LoVo (cell line): ENCODE data around the gene HOXB1.

Experiments
- DNase-seq: peaks from one replicate; pipeline ENCODE4 v3.0.0-alpha.2; 2016; ENCODE audit warnings: low spot score

The HOXB1 gene

DNA sequence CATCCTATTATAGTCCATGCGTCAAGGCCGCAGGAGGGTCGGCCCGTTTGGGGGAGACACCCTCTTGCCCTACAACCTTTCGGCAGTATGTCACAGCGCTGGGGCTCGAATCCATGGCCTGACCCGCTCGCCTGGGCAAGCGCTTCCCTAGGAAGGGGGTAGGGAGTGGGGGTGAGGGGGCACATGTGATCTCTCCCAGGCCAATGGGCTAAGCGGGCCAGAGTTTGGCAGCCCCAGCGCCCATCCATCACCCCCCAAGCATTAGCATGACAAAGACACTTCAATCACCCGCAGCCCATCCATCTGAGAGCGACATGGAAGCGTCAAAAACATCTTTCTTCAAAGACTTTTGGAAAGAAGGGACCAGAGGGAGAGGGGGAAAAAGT, at the start of gene HOXB1:
TSS of gene HOXB1 (minus strand) at position 125 of the 386 bp plus-strand sequence. CDS start at position 18, 107 bp downstream.
- DNase-seq = no peak

DNA sequence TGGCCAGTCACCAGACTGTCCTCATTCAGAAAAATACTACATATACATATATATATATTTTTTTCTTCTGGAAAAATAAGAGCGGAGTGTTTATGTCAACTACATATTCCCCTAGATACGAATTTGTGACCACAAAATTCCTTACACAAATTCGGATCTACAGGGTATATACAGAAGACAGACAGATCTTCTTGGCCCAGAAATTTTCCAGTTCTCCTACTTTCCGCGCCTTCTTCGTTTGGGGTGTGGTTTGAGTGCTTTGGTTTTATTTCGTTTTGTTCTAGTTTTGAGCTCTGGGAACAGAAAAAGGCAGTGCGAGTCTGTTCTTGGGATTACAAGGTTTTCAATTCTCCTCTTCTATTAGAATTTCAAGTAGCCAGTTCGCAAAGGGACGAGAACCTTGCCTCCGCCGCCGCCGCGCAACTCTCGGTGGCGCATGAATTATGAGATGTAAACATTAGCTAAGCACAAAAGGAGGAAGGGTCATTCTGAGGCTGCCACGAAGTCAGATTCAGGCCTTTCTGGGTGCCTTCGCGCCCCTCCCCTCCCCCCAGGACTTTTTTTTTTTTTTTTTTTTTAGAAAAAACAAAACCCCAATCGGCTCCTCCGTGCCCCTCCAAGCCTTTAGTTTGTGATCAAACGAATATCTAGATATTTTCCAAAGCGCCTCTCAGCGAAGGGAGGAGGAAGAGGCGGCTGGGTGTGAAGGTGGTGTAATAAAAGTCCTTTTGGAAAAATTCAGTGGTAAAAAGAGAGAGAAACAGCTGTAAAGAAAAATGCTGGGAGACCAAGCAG, 49.1 kb upstream of the HOXB1 start:
- DNase-seq = no peak

DNA sequence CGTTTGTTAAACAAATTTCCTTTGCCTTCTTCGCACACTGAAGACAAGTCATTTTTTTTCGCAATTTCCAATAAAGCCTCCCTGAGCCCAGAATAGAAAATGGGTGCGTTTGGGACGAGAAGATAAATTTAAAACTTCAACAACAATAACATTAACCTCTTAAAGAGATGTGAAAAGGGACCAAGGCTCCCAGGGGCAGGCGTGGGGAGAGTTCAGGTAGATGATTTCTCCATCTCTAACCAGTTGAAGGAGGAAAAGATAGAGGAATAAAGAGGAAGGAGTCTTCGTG, 48.6 kb upstream of the HOXB1 start:
- DNase-seq = no peak

DNA sequence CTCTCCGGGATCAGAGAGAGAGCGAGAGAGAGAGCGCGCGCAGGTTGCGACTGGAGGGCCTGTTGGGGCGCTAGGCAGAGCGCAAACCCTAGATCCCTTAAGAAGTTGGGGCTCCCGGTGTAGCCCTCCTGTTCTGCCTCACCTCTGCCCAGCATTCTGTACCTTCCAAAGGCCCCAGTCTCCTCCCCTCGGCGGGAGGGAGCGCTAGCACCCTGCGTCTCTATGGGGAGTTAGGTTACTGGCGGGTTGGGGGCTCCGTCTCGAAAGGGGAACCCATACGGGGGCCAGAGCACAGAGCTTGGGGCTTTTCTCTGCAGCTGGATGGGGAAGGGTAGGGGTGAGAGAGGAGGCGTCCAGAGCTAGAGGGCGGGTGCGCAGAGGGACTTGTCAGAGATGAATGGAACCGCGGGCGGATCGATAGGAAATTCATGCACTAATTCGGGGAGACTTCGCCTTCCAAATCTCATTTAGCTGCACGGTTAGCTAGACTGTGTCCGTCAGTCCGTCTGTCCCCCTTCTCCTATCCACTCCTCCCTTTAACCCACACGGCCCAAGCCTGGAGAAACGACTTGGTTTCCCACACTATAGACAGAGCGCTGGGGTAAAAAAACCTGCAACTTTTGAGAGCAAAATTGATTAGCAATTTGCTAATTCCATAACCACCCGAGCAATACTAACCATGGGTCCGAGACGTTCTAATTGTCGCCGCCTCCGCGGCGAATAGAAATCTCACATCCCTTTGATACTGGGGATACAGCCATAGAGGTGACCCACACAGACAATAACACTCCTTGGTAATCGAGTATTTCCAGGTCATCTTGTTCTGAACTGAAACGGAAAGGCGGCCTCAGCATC, 48.0 kb upstream of the HOXB1 start:
- no peak for DNase-seq

DNA sequence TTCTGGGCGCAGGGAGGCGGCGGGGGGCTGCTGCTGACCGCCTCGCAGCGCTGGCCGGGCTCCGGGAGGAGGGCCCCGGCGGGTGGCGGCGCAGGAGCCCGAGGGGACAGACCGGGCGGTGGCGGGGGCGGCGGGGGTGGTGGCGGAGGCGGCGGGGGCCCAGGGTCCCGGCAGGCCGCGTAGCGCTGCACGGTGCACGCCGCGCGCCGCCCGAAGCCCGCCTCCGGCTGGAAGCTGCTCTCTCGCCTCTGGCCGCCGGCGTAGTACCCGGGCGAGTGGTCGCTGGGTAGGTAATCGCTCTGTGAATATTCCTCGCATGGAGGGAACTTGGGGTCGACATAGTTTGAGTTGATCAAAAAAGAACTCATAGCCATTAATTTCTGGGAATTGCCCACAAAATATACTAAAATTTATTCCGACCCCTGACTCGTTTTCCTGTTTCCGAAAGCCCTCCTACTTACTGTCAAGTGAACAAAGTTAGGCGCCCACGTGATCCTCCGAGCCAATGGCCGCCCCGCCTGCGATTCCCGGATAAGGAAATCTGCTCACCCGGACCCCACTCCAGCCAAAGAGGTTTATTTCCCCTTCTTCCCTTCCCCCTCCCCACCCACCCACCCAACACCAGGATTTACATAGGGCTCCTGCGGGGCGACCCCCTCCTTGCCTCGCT, 47.3 kb upstream of the HOXB1 start, which contains the start of gene HOXB4:
TSS of gene HOXB4 (minus strand) at position 405 of the 670 bp plus-strand sequence. CDS start at position 374, 31 bp downstream.
- no peak for DNase-seq

DNA sequence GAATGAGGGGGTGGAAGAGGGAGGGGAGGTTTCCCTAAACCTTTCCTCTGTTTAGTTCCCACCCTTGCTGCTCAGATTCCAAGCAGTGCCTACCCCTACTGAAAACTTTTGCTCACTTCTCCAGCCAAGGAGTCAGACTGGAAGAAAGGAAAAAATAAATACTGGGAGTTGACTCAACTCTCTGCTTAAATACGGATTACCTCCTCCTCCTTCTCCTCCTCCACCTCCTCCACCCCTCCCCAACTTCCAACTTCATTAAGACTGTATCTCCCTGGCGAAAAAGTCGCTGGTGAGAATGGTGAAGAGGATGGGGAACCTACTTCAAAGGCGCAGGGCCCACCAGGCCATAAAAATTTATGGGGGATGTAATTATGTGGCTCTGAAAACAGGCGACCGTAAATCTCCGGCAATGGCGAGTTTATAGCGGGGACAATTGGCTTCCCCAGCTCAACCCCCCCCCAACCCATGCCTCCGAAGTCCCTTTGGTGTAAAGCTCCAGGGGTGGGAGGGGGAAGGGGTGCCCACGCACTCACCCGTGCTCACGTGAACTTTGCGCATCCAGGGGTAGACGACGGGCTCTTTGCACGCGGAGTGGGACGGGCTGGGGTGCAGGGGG, 46.6 kb upstream of the HOXB1 start:
- DNase-seq = peak; percentile 52

DNA sequence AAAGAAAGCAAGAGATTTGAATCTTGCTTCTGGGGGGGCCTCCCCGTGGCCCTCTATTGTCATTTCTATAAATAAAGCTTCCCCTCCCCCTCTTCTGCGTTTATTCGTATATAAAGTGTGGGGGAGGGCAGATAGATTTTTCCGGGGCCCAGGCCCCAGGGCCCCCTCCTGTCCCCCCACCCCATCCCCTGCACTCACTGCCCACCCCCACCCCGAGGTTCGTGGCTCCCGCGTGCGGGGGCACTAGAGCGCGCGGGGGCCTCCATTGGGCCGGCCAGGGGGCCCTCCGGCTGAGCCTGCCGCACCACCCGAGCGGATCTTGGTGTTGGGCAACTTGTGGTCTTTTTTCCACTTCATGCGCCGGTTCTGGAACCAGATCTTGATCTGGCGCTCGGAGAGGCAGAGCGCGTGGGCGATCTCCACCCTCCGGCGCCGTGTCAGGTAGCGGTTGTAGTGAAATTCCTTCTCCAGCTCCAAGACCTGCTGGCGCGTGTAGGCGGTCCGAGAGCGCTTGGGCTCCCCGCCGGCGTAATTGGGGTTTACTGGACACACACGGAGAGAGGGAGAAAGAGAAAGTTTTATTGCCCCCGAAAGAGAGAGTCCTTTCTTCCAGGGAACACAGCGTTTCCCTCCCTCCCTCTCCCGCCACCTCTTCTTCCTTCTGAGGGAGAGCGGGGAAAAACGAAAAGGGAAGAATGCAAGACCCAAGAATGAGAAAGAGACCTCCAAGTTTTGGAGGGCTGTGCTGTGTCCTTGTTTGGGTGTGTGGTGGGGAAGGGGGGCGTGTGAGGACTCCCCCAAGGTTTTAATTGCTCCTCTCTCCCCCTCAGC, 45.9 kb upstream of the HOXB1 start:
- DNase-seq = no peak

DNA sequence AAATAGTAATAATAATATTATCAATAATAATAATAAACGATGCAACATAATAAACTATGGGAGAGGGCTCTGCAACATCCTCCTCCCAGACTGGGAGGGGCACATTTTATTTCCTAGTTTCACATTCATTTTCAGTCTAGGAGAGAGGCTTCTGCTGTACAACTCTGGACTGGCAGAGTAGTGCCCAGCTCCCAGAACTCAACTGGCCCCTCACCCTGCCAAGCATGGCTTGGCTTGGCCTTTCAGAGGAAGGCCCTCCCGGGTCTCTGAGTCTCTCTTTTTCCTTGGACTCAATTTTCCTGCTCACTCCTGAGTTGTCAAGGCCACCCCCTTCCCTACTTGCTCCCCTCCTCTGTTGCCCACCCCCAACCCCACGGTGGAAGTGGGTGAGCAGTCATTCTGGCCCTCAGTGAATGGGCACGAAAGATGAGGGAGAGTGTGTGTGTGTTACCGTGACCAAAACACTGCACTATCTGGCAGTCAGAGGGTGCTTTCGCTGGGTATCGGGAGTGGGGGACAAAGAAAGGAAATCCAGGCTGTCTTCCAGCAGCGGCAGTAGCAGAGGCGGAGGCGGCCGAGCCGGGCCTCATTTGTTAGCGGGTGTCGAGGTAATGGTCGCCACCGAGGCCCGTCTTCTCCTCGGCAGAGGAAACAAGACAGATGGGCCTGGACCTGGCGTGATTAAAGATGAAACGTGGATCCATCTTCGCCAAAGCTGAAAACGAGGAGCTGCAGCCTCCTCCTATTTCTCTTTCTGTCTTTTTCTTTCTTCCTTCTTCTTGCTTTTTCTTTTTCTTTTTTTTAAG, 45.1 kb upstream of the HOXB1 start:
- no peak for DNase-seq

DNA sequence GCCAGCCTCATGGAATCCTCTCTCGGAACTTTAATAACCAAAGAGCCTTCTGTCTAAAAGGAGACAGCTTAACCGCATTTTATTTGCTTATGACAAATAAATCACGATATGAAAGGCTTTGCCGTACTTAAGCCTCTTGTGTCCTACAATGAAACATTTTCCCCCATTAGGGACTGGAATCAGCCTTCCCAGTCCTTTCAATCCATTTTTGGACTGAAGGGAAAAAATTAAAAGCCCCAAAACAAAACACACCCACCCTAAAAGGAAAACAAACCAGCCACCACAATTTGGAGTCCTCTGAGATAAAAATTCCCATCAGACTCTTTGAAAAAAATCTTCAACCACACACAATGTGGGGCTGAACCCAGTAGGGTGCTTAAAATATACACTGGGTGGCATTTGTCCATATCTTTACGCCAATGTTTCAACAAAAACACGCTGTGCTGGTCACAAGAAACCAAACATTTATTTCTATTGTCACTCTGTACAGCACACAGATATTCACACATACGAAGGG, 44.3 kb upstream of the HOXB1 start:
- DNase-seq = no peak

DNA sequence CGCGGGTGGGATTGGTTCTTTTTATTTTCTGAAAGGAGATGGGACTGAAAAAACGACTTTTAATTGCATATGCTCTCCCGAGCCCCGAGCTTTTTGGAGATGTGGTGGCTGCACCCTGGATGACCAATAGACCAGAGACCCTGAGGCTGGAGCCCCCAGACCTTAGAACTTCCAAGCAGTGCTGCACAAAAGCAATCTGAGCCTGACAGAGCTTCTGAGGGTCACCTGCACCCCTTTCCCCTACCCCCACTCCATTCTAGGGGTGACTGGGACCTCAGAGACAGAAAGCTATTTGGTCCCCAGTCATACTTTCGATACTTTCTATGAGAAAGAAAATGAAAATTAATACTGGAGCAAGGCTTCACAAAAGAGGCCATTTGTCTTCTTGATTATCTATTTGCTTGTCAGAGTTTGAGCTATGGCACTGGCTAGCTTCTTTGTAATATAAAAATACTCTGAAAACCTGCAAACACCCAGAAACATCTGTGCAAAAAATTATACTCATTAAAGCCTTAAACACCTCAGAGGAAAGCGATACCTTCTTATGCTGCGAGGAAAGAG, 43.8 kb upstream of the HOXB1 start:
- no peak for DNase-seq

DNA sequence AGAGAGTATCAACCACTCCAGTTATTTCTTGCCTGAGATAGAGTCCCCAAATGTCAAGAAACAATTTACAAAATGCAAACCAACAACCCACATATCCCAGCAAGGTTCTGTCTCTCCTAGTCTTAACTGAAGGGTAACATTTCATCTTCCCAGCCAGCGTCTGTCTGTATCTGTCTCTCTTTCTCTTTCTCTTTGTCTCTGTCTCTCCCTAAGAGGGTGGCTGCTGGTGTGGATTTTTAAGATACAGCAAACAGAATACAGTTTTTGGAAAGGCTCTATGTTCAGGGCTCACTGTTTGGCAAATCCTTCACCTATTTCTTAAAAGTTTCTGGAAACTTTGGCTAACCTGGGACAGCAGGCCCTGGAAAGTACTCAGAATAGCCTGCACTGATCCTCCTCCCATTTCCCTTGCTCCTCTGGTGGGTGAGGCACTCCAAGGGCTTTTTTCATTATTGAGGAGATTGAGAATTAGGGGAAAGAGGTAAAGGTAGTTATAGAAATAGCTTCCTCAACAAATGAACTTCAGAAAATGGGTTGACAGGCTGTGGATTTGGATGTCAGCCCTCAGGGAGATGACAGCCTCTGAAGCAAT, 41.1 kb upstream of the HOXB1 start:
- no peak for DNase-seq

DNA sequence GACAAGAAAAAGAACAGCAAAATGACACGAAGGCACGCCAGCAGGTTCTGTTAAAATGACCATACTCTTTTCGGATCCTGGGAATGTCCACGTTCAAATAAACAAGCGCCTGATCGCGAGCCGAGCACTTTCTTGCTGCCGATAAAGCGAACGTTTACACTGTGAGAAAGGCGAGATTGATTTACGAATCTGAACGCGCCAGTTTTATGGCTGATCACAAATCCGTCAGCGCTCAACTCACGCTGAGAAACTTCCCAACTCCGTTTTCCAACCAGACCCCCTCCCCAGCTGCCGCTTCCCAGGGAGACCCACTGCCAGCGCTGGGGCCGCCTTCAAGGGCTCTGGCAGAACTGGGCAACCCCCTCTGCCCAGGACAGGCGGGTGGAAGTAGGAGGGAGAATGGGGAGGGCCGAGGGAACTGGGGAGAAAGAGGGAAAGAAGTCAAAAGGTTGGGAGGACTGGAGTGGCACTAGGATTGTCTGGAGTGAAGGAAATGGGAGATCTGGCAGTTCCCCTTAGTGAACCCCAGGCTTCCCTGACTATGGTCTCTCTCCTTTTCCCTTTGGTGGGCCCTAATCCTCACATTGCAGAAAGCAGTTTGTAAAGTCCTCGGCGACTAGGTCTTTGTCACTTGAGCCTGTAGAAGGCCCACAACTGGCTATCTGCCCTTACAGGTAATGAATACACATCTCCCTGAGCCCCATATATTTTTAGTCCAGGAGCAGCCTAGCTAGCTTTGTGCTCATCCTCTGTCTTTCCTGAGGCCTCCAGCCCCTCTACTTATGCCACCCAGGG, 40.4 kb upstream of the HOXB1 start:
- no peak for DNase-seq

DNA sequence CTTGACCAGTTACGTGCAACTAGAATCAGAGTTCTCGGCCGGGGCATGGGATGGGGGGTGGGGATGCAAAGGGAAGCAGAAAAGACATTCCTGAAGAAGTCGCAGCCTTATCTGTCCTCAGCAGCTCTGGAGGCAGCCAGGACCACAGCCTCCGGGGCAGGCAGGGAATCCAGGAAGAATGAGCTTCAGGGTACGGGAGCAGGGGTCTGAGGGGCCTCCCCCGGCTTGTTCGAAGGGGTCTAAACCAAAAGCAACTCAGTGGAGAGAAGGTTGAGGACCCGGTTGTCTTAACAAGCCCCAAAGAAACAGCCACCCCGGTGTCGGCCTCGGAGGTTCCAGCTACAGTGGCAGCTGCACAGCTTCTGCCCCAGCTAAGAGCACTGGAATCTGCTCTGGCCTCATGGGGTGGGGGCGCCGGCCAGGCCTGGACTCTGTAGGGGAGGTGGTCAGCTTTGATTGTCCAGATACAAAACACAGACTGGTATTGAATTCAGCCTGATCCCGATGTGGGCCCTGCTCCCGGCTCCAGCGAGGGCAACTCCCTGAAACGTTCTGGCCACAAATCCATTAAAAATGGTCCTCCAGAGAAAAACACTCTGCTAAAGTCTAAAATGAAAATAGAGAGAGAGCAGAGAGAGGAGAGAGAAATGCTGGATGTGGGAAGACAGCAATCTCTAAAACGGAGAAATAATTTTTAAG, 39.7 kb upstream of the HOXB1 start:
- no peak for DNase-seq

DNA sequence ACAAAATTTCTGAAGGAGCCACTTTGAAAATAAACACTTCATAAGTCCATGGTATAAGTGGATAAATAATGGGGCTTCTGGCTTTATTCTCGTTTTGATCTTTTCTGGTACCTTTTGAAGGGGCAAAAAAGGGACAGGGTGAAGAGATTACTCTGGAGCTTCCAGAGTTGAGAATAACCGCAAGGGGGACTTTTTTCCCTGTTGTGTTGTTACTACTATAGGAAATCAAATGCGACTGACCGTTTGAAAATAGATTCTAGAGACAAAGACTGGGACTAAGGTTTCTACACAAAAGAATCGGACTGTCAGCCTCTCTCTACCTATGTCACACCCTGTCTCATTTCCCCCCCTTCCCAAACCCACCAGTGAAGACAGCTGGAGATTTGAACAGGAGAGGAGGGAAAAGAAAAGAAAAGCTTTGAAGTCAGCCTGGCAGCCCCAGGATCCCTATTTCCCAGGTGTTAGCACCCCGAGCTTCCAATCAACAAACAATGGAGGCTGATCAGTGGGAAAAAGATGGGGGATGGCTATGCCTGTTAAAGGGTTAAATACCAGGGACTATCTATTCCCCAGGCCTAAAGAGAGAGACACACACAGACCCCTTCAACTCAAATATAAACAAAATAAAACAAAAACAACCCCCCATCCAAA, 39.0 kb upstream of the HOXB1 start:
- no peak for DNase-seq

DNA sequence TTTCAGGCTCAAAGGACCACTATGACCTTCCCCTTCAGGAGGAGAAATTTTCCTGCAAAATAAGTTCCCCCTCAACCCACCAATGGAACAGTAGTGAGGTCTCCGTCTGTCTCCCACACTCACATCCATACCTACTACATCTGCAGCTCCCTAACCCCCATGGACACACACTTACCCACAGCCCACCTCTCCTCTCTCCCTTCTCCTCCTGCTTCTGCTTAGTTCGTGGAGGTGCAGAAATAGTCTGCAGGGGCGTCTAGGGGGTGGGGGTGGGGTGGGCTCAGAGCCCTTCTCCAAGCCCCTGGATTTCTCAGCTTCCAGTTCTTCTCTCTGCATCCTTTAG, 38.4 kb upstream of the HOXB1 start:
- DNase-seq = no peak

DNA sequence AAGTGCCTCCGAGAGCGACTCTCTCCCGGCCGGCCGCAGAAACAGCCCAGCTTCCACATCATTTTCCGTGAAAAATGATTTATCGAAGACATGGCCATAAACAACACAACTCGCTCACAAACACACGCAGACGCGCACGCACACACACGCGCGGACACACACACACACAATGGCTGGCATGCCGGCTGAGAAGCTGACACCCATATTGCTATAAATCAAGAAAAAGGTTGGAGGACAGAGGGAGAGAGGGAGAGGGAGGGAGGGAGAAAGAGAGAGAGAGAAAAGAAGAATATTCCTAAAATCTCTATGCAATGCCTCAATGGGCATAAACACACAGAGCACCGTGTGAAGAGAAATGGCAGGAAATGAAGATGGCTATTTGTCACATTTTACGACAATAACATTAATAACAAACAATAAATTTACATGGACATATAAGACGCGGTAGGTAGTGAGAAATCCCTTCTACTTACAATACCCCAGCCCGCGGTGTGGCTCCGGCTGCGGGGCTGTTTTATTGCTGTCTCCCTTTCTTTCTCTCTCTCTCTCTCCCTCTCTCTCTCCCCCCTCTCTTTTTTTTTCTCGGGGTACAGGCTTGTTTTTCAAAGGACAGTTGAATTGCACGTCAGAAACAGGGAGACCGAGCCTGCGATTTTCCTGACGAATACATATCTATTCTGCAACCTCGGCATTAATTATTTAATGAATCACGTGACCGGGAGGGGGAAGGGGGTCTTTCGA, 37.9 kb upstream of the HOXB1 start:
- no peak for DNase-seq
